DOHH2 (cell line): ENCODE data around the gene G6PD.
"Not testable (repeated sequence)": the region's sequence is repeated elsewhere in the genome, so short reads cannot be mapped to it uniquely, and the experiment has no call there.

Source experiments
- H3F3A ChIP-seq: fragments of 200-600 bp; sonication (generic), shearing (Covaris generic); 2 replicates; pipeline ENCODE4 v1.6.0; 2016; ENCODE audit warnings: antibody characterized with exemption, mild to moderate bottlenecking; ENCODE audit not compliant: control insufficient read depth, insufficient read depth
- H3K27ac ChIP-seq: fragments of 200-600 bp; sonication (generic); 2 replicates; pipeline ENCODE4 v1.5.1; 2014; ENCODE audit warnings: low read depth, mild to moderate bottlenecking, low read length, moderate library complexity
- H3K27me3 ChIP-seq: fragments of 200-600 bp; sonication (generic); 2 replicates; pipeline ENCODE4 v1.6.1; 2014; ENCODE audit warnings: mild to moderate bottlenecking, low read length, mixed read lengths; ENCODE audit not compliant: control insufficient read depth
- H3K36me3 ChIP-seq: fragments of 200-600 bp; sonication (generic); 2 replicates; pipeline ENCODE4 v1.6.1; 2014; ENCODE audit warnings: mild to moderate bottlenecking, low read length, moderate library complexity, mixed read lengths; ENCODE audit not compliant: control insufficient read depth
- H3K4me1 ChIP-seq: fragments of 200-600 bp; sonication (generic); 2 replicates; pipeline ENCODE4 v1.6.1; 2014; ENCODE audit warnings: mild to moderate bottlenecking, low read length, mixed read lengths; ENCODE audit not compliant: control insufficient read depth
- H3K4me2 ChIP-seq: fragments of 200-600 bp; sonication (generic); 2 replicates; pipeline ENCODE4 v1.6.0; 2014; ENCODE audit warnings: mild to moderate bottlenecking, low read length, moderate library complexity
- H3K4me3 ChIP-seq: fragments of 200-600 bp; sonication (generic); 2 replicates; pipeline ENCODE4 v1.5.1; 2014; ENCODE audit warnings: mild to moderate bottlenecking, low read length, mixed read lengths
- H3K79me2 ChIP-seq: fragments of 200-600 bp; sonication (generic); 2 replicates; pipeline ENCODE4 v1.6.1; 2014; ENCODE audit warnings: mild to moderate bottlenecking, low read length, mixed read lengths; ENCODE audit not compliant: control insufficient read depth
- H3K9me2 ChIP-seq: fragments of 200-600 bp; sonication (generic); replicated peaks from 2 replicates; pipeline ENCODE4 v1.6.1; 2014; ENCODE audit warnings: mild to moderate bottlenecking, low read length, mixed read lengths; ENCODE audit not compliant: control insufficient read depth
- H3K9me3 ChIP-seq: fragments of 200-600 bp; sonication (generic); 2 replicates; pipeline ENCODE4 v1.6.1; 2014; ENCODE audit warnings: antibody characterized with exemption, low read length, mixed read lengths; ENCODE audit not compliant: control insufficient read depth, insufficient read depth
- H4K20me1 ChIP-seq: fragments of 200-600 bp; sonication (generic); 2 replicates; pipeline ENCODE4 v1.6.0; 2014; ENCODE audit warnings: low read depth, mild to moderate bottlenecking, antibody characterized with exemption, low read length, moderate library complexity; ENCODE audit not compliant: control insufficient read depth, insufficient read depth
- EZH2phosphoT487 ChIP-seq: fragments of 200-600 bp; sonication (generic); IDR thresholded peaks from 2 replicates; pipeline ENCODE4 v1.6.1; 2017; ENCODE audit warnings: borderline replicate concordance, mild to moderate bottlenecking, antibody characterized with exemption, low read length, moderate library complexity, mixed read lengths
- TF ChIP-seq, protein P1 (sequence below): fragments of 200-600 bp; sonication (generic); IDR thresholded peaks from one replicate; pipeline ENCODE4 v1.5.1; 2014; ENCODE audit warnings: antibody characterized with exemption, mild to moderate bottlenecking, low read depth, low read length; ENCODE audit not compliant: poor library complexity, severe bottlenecking

Gene G6PD

GRCh38 chrX:154541589-154541895 lies 5.1 kb downstream of the G6PD start:
- Histone ChIP-seq H3K27ac (no peak overlapping the region), H3K4me1 (peaks cover 8% of the 10 kb centered on the region)

DNA sequence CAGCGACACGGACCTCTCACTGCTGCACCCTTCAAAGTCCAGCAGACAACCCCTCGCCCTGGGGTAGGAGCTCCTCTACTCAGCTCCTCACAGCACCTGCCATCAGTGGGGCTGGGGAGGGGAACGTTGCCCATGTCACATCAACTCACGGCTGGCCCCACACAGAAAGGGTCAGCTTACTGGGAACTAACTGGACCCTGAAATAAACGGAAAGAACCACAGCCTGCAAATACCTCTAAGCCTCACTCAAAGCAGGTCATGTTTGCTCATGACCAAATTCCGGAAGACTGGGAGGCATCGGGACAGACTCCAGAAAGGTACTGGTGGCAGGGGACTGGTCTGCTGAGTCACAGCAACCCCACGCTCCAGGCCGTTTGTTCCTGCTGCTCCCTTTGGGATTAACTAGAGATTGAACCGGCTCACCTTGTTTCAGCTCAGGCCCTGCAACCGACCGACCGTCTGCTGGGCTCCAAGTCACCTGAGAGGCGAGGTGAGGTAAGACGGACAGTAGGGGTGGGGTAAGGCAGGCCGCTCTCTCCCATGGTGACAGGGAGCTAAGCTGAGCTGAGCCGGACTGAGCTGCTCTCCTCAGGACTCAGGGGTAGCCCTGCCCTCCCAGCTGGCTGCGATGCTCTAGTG lies 5.6 kb downstream of the G6PD start:
- H3K9me2 ChIP-seq, result no peaks in the 10 kb centered on the region
- H3K27ac ChIP-seq, result no peak overlapping the region
- H3F3A ChIP-seq, result no peaks in the 10 kb centered on the region
- H3K79me2 ChIP-seq, result peaks cover 10% of the 10 kb centered on the region
- H3K4me3 ChIP-seq, result no peak overlapping the region
- H3K27me3 ChIP-seq, result no peaks in the 10 kb centered on the region
- no peak for TF ChIP-seq EZH2phosphoT487
- TF ChIP-seq, protein P1, sequence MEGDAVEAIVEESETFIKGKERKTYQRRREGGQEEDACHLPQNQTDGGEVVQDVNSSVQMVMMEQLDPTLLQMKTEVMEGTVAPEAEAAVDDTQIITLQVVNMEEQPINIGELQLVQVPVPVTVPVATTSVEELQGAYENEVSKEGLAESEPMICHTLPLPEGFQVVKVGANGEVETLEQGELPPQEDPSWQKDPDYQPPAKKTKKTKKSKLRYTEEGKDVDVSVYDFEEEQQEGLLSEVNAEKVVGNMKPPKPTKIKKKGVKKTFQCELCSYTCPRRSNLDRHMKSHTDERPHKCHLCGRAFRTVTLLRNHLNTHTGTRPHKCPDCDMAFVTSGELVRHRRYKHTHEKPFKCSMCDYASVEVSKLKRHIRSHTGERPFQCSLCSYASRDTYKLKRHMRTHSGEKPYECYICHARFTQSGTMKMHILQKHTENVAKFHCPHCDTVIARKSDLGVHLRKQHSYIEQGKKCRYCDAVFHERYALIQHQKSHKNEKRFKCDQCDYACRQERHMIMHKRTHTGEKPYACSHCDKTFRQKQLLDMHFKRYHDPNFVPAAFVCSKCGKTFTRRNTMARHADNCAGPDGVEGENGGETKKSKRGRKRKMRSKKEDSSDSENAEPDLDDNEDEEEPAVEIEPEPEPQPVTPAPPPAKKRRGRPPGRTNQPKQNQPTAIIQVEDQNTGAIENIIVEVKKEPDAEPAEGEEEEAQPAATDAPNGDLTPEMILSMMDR, result no peak
- H3K9me3 ChIP-seq, result no peaks in the 10 kb centered on the region
- peaks cover 13% of the 10 kb centered on the region for H3K36me3 ChIP-seq
- H3K4me2 ChIP-seq, result no peak overlapping the region
- no peaks in the 10 kb centered on the region for H4K20me1 ChIP-seq
- H3K4me1 ChIP-seq, result peaks cover 4% of the 10 kb centered on the region

More at GRCh38 chrX:154541589-154541895, 5.1 kb downstream of the G6PD start:
- no peaks in the 10 kb centered on the region for H4K20me1 ChIP-seq
- H3K27me3 ChIP-seq, result no peaks in the 10 kb centered on the region
- no peak overlapping the region for H3K4me3 ChIP-seq
- peaks cover 15% of the 10 kb centered on the region for H3K79me2 ChIP-seq
- peaks cover 13% of the 10 kb centered on the region for H3K36me3 ChIP-seq
- no peaks in the 10 kb centered on the region for H3K9me2 ChIP-seq
- no peaks in the 10 kb centered on the region for H3F3A ChIP-seq
- TF ChIP-seq, protein P1, result no peak
- no peak for TF ChIP-seq EZH2phosphoT487
- H3K4me2 ChIP-seq, result no peak overlapping the region
- H3K9me3 ChIP-seq, result no peaks in the 10 kb centered on the region

DNA sequence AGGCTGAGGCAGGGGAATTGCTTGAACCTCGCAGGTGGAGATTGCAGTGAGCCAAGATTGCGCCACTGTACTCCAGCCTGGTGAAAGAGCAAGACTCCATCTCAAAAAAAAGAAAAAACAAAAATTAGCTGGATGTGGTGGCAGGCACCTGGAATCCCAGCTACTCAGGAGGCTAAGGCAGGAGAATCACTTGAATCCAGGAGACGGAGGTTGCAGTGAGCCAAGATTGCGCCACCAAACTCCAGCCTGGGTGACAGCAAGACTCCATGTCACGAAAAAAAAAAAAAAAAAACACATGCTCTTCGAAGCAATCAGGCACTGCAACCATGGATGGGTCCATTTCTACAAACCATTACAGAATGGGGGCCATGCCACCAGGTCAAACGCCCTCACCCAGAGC lies 6.3 kb downstream of the G6PD start:
- H3F3A ChIP-seq, H3K27me3 ChIP-seq, H4K20me1 ChIP-seq, H3K9me2 ChIP-seq, H3K4me2 ChIP-seq, H3K4me1 ChIP-seq, H3K4me3 ChIP-seq, H3K79me2 ChIP-seq, H3K27ac ChIP-seq, H3K9me3 ChIP-seq: not testable (repeated sequence)
- peaks cover 15% of the 10 kb centered on the region for H3K36me3 ChIP-seq

DNA sequence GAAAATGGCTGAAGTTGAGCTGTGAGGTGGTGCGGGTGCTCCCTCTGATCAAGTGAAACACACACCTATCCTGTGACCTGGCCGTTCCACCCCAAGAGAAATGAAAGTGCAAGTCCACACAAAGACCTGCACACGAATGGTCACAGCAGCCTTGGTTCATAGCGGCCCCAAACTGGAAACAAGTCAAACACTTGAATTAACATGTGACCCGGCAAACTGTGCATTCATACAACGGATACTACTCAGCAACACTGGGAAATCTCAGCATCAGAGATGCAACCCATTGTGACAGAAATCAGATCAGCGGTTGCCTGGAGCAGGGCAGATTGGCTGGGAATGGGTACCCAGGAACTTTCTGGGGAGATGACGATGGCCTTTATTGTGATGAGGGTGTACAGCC lies 7.6 kb downstream of the G6PD start:
- TF ChIP-seq, protein P1, result no peak
- no peak for TF ChIP-seq EZH2phosphoT487
- no peak overlapping the region for H3K4me2 ChIP-seq
- H3K4me3 ChIP-seq, result no peak overlapping the region
- H4K20me1 ChIP-seq, result no peaks in the 10 kb centered on the region
- no peaks in the 10 kb centered on the region for H3K27me3 ChIP-seq
- H3K9me2 ChIP-seq, result no peaks in the 10 kb centered on the region
- no peaks in the 10 kb centered on the region for H3K79me2 ChIP-seq
- H3K4me1 ChIP-seq, result peaks cover 5% of the 10 kb centered on the region
- no peaks in the 10 kb centered on the region for H3K9me3 ChIP-seq
- peaks cover 18% of the 10 kb centered on the region for H3K36me3 ChIP-seq
- no peaks in the 10 kb centered on the region for H3F3A ChIP-seq
- H3K27ac ChIP-seq, result no peak overlapping the region
